GM12873 (cell line): ENCODE data around the gene HLA-DRA.

ENCODE experiments used
- TF ChIP-seq, protein P1 (sequence below): IDR thresholded peaks from 2 replicates; pipeline ENCODE4 v1.5.1; 2012; ENCODE audit warnings: low read depth, mild to moderate bottlenecking, moderate library complexity, low read length, control low read depth; ENCODE audit not compliant: insufficient read depth; ENCODE audit errors: missing control alignments

Gene HLA-DRA

DNA sequence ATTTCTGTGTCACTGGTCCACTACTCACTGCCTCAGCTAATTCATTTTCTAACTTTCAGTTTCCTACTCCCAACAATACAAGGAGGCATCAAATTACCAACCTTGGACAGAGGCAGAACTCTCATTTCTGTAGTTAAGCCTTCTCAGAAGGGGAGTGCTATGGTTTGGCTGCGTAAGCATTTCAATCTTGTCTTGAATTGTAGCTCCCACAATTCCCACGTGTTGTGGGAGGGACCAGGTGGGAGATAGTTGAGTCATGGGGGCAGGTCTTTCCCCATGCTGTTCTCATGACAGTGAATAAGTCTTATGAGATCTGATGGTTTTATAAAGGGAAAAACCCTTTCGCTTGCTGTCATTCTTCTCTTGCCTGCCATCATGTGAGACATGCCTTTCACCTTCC, 22.9 kb downstream of the HLA-DRA start:
- TF ChIP-seq, protein P1, sequence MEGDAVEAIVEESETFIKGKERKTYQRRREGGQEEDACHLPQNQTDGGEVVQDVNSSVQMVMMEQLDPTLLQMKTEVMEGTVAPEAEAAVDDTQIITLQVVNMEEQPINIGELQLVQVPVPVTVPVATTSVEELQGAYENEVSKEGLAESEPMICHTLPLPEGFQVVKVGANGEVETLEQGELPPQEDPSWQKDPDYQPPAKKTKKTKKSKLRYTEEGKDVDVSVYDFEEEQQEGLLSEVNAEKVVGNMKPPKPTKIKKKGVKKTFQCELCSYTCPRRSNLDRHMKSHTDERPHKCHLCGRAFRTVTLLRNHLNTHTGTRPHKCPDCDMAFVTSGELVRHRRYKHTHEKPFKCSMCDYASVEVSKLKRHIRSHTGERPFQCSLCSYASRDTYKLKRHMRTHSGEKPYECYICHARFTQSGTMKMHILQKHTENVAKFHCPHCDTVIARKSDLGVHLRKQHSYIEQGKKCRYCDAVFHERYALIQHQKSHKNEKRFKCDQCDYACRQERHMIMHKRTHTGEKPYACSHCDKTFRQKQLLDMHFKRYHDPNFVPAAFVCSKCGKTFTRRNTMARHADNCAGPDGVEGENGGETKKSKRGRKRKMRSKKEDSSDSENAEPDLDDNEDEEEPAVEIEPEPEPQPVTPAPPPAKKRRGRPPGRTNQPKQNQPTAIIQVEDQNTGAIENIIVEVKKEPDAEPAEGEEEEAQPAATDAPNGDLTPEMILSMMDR: no peak

DNA sequence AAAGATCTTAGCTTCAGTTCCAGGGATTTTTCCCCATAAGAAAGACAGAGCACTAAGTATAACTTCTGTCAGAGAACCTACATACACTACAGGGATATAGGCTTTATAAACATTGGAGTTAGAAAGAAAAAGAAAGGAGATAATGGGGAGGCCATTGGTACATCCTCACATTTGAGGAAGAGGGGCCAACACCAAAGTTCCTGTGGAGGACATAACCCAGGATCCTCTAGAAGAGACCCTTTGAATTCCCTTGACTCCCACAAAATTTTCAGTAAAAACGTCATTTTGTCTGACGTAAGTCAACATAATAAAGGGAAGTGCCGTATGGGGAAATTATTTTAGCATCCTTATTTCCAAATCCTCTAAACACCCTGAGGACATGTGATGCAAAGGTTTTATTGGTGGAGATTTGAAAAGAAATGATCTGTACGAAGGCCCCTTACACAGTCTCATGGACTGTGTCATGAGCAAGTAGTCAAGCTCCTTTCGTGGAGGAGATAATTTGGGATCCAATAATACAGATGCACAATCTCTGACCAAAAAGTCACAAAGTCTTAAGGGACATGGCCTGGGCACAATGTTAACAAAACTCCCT, 33.2 kb downstream of the HLA-DRA start:
- TF ChIP-seq, protein P1: no peak

DNA sequence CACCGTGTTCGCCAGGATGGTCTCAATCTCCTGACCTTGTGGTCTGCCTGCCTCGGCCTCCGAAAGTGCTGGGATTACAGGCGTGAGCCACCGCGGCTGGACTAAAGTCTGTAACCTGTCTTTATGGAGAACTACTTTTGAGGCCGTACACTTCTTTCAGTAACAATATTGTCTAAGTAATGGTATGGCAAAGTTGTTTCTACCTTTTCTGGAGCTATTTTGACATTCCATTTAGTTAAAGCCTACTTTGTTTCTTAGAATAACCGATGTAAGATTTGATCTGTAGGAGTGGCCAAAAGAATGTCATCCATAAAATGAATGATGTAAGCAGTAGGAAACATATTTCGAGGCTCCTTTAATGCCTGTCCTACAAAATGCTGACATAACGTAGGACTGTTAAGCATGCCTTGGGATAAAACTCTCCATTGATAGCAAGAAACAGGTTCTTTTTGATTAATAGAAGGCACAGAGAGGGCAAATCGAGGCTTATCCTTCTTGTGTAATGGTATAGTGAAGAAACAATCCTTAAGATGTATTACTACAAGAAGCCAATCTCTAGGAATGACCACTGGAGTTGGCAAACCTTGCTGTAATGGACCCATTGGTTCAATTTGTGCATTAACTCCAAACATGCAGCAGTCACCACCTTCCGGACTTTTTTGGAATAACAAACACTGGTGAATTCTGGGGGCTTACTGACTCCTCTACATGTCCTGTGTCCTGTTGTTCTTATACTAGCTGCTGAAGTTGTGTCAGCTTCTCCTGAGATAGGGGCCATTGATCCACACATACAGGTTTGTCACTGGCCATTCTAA, 35.9 kb downstream of the HLA-DRA start:
- TF ChIP-seq, protein P1: no peak

DNA sequence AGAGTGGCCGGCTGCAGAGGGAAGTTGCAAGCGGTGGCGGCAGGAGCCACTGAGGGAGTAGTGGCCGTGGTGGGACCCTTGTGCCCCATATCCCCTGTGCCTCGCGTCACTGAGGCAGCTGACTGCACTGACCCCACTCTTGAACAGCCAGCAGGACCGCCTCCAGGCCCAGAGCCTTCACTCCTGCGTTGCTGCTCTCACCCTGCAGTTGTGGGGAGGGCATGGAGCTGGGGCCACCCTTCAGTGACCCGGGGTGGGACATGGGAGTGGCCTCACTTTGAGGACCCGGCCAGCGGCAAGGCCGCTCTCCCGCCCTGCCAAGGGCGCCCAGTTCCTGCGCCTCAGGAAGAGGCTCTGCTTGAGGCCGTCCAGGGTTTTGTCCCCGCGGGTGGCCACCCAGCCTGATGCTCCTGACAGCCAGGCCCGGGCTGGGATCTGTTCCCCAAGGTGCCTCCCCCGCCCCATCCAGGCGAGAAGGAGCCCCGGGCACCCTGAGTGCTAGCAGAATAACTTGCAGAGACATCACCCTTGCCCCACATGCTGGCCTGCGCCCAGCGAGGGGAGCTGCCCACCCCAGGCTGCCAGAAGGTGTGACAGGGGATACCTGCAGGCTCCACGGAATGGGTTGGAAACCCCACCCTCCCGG, 44.4 kb downstream of the HLA-DRA start:
- TF ChIP-seq, protein P1: no peak

DNA sequence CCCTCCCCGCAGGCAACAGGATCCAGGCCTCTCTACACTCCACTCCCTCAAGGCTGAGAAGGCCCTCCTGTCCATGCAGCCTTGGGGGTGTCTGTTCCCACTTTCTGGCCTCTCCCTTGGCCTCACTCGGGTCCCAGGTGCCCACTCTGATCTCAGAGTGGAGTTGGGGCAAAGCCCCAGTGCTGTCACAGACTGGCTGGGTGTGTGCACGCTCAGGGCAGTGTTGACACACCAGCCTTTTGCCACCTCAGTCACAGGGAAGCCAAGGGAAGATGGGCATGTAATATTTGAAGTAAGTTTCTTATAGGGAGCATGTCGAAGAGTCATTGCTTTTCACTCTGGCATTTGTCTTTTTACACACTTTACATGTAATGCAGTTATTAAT, 44.9 kb downstream of the HLA-DRA start:
- TF ChIP-seq, protein P1: no peak

DNA sequence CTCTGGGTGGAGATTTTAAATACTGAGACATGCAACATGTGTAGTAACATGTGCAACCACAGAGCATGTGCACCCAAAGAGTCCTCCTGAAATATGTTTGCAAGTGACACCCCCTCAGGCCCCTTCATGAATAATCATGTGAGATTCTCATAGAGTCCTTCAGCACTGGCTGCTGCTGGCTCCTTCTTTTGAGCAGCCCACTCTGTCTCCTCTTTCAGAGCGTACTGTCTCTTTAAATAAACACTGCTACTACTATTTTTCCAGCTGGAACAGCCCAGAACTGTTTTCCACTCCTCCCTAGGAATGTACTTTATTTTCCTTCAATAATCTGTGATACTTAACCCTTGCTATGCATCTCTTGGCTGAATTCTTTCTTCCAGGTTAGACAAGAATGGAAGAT, 48.4 kb downstream of the HLA-DRA start:
- TF ChIP-seq, protein P1: no peak

GRCh38 chr6:32491700-32492099, 52.0 kb downstream of the HLA-DRA start:
- TF ChIP-seq, protein P1: no peak
